Measurements from ENCODE around the gene GRN. TPM values are rescaled to one million over a fixed set of nuclear protein-coding genes. Genes with fewer than 3 reads are reported as not detected.

GRN gene
- total and polyA plus RNA-seq, 2 of the 13 experiments (the other 11 are each of a cell fraction or from before 2014, with no cell fraction given) = 86.6 to 143 TPM

- TF ChIP-seq, protein P1, sequence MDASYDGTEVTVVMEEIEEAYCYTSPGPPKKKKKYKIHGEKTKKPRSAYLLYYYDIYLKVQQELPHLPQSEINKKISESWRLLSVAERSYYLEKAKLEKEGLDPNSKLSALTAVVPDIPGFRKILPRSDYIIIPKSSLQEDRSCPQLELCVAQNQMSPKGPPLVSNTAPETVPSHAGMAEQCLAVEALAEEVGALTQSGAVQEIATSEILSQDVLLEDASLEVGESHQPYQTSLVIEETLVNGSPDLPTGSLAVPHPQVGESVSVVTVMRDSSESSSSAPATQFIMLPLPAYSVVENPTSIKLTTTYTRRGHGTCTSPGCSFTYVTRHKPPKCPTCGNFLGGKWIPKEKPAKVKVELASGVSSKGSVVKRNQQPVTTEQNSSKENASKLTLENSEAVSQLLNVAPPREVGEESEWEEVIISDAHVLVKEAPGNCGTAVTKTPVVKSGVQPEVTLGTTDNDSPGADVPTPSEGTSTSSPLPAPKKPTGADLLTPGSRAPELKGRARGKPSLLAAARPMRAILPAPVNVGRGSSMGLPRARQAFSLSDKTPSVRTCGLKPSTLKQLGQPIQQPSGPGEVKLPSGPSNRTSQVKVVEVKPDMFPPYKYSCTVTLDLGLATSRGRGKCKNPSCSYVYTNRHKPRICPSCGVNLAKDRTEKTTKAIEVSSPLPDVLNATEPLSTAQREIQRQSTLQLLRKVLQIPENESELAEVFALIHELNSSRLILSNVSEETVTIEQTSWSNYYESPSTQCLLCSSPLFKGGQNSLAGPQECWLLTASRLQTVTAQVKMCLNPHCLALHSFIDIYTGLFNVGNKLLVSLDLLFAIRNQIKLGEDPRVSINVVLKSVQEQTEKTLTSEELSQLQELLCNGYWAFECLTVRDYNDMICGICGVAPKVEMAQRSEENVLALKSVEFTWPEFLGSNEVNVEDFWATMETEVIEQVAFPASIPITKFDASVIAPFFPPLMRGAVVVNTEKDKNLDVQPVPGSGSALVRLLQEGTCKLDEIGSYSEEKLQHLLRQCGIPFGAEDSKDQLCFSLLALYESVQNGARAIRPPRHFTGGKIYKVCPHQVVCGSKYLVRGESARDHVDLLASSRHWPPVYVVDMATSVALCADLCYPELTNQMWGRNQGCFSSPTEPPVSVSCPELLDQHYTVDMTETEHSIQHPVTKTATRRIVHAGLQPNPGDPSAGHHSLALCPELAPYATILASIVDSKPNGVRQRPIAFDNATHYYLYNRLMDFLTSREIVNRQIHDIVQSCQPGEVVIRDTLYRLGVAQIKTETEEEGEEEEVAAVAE (CRISPR knock-in tag; IDR thresholded peaks at IDR 0.05; ENCODE audit: borderline replicate concordance) = peak; percentile 75; the same call in 1 of the 2 replicates
- TF ChIP-seq ZNF644 (CRISPR knock-in tag; IDR thresholded peaks at IDR 0.05; ENCODE audit: low read depth) (no peak), SIX1 (CRISPR knock-in tag; IDR thresholded peaks at IDR 0.05; ENCODE audit: borderline replicate concordance) (peak; percentile 42; the same call in 1 of the 2 replicates), ZFX (CRISPR knock-in tag; IDR thresholded peaks at IDR 0.05; ENCODE audit: low read depth) (peak; percentile 63; the same call in 1 of the 2 replicates), ZNF101 (CRISPR knock-in tag; IDR thresholded peaks at IDR 0.05; ENCODE audit: borderline replicate concordance, low read depth) (no peak), ZNF33B (CRISPR knock-in tag; IDR thresholded peaks at IDR 0.05) (no peak), PHF21A (CRISPR knock-in tag; IDR thresholded peaks at IDR 0.05) (peak; percentile 98), ZNF431 (CRISPR knock-in tag; IDR thresholded peaks at IDR 0.05; ENCODE audit: borderline replicate concordance, low read depth) (peak; percentile 66), TEAD3 (CRISPR knock-in tag; optimal IDR thresholded peaks at IDR 0.05; ENCODE audit: borderline replicate concordance) (peak; percentile 98), ZNF260 (CRISPR knock-in tag; IDR thresholded peaks at IDR 0.05; ENCODE audit: borderline replicate concordance, low read depth) (no peak), CREM (IDR thresholded peaks at IDR 0.05) (peak; percentile 79), CREM (CRISPR knock-in tag; IDR thresholded peaks at IDR 0.05) (no peak; the same call in 1 of the 2 replicates), ZNF746 (CRISPR knock-in tag; IDR thresholded peaks at IDR 0.05) (0 out of 2 replicates have a peak, but pooled peaks have one; percentile 21), GABPB1 (CRISPR knock-in tag; IDR thresholded peaks at IDR 0.05) (peak; percentile 68), ZNF333 (CRISPR knock-in tag; IDR thresholded peaks at IDR 0.05; ENCODE audit: borderline replicate concordance) (0 out of 2 replicates have a peak, but pooled peaks have one; percentile 86), ZNF503 (CRISPR knock-in tag; IDR thresholded peaks at IDR 0.05) (no peak), PHF5A (CRISPR knock-in tag; IDR thresholded peaks at IDR 0.05; ENCODE audit: low read depth, unreplicated experiment) (peak; percentile 75), SRSF1 (optimal IDR thresholded peaks at IDR 0.05; ENCODE audit: low read depth, low read length) (peak; percentile 76)
- TF ChIP-seq, protein P2, sequence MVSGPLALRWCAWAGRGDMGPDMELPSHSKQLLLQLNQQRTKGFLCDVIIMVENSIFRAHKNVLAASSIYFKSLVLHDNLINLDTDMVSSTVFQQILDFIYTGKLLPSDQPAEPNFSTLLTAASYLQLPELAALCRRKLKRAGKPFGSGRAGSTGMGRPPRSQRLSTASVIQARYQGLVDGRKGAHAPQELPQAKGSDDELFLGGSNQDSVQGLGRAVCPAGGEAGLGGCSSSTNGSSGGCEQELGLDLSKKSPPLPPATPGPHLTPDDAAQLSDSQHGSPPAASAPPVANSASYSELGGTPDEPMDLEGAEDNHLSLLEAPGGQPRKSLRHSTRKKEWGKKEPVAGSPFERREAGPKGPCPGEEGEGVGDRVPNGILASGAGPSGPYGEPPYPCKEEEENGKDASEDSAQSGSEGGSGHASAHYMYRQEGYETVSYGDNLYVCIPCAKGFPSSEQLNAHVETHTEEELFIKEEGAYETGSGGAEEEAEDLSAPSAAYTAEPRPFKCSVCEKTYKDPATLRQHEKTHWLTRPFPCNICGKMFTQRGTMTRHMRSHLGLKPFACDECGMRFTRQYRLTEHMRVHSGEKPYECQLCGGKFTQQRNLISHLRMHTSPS (CRISPR knock-in tag; IDR thresholded peaks at IDR 0.05; ENCODE audit: low read depth) = 0 out of 2 replicates have a peak, but pooled peaks have one; percentile 16
- TF ChIP-seq, protein P3, sequence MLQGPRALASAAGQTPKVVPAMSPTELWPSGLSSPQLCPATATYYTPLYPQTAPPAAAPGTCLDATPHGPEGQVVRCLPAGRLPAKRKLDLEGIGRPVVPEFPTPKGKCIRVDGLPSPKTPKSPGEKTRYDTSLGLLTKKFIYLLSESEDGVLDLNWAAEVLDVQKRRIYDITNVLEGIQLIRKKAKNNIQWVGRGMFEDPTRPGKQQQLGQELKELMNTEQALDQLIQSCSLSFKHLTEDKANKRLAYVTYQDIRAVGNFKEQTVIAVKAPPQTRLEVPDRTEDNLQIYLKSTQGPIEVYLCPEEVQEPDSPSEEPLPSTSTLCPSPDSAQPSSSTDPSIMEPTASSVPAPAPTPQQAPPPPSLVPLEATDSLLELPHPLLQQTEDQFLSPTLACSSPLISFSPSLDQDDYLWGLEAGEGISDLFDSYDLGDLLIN (CRISPR knock-in tag; IDR thresholded peaks at IDR 0.05; ENCODE audit: borderline replicate concordance) = 0 out of 2 replicates have a peak, but pooled peaks have one; percentile 69
Measured at GRCh38 chr17:44344939-44345453, at the start of gene GRN (continued).
